Activated CD4-positive, alpha-beta T cell treated with anti-CD3 and anti-CD28 coated beads, Interleukin-2, amount 50 U/mL, for 24 hours (primary cell): Measurements from ENCODE around the gene SNRPA.
"Not testable (repeated sequence)": the region's sequence is repeated elsewhere in the genome, so short reads cannot be mapped to it uniquely, and the experiment has no call there.

ENCODE experiments used
- DNase-seq, 2 donors: peaks; one replicate each; pipeline ENCODE4 v3.0.0-alpha.2; 2020; ENCODE audit warnings: low read depth in 1 of 2, low spot score in 1 of 2

SNRPA gene

DNA sequence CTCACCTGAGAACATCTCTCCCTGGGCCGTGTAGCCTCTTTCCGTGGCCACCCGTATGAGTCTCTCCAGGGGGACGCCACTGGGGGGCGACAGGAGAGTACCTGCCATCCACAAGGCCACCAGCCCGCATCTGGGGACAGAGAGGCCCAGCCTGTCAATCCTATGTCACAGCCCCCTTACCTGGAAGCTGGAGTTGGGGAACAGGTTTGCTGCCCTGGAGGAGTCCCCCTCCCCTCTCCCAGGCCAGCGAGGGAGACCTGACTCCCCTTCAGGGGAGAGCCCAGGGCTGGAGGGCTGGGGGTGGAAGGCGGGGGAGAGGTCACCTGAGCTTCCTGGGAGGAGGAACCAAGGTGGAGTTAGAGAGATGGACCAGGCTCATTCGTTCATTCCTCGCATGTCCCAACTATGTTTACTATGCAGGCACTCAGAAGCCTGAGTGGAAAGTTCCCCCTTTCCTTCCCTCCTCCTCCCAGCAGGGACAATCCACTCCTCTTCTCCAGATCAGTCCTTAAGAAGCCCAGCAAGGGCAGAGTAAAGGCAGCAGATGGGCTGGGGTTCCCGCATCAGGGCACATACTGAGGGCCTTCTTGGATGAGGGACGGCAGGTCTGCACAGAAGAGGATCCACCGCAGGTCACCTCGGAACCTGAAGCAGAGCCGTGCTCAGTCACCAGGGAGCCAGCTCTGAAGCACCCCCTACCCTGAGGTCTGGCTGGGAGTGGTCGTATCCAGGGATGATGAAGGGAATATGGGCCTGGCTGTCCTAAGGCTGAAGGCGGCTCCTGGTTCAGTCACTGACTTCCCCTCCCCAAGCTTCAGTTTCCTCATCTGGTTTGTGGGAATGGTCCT, 6.2 kb upstream of the SNRPA start:
- DNase-seq = no peak

- no peak for DNase-seq
Measured at GRCh38 chr19:40745402-40745780, 5.6 kb upstream of the SNRPA start.

- no peak for DNase-seq
Measured at GRCh38 chr19:40747536-40747935, 3.5 kb upstream of the SNRPA start.

DNA sequence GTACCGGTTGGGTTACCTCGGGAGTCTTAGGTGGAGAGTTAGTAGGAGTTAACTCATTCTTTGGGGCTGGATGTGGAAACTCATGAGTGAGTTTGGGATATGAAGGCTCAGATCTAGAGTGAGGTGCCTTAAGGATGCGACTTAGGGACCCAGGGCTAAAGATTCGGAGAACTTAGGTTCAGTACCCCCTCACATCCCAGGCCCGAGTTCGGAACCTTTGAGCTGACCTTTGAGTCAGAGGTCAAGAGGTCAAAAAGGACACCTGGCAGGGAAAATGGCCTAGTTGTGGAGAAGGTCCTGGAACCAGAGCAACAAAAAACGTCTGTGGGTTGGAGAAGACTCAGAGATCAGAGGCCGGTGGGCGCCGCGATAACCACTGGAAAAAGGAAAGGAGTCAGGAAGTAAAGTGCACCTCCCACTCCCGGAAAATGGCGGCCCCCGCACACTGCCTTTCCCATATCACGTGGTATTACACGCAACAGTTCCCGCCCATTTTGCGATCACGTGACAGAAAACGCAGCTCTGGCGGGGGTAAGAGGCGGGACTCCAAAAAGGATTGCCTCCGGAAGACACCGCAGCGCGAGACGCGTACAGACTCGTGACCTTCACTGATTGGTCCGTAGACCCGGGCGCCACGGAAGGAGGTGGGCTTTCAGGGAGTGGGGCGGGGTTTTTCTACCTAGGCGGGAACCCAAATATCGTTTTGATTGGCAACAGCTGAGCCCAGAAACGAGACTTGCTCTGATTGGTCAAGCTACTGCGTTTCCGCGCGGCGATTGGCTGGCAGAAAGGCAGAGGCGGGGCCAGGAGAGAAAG, 737 bp upstream of the SNRPA start, which contains the start of gene ACTMAP:
ACTMAP (minus strand) TSS at position 420 of the 816 bp plus-strand sequence. CDS start 674 bp downstream, outside the sequence.
- DNase-seq = peak; percentile 97 to 100

DNA sequence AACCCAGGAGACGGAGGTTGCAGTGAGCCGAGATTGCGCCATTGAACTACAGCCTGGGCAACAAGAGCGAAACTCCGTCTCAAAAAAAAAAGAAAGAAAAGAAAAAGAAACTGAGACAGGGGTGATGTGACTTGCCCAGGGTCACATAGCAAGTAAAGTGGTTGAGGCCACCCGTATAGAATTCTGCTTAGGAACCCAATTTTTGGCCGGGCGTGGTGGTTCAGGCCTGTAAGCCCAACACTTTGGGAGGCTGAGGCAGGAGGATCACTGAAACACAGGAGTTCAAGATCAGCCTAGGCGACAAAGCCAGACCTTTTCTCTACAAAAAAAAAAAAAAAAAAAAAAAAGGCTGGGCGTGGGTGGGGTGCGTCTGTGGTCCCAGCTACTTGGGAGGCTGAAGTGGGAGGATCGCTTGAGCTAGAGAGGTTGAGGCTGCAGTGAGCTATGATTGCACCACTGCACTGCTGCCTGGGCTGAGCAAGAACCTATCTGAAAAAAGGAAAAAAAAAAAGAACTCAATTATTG, 1.3 kb downstream of the SNRPA start:
- DNase-seq = no peak

- DNase-seq = peak; percentile 41 to 49
Measured at GRCh38 chr19:40754611-40755247, 3.7 kb downstream of the SNRPA start.

GRCh38 chr19:40755248-40755624, 4.2 kb downstream of the SNRPA start:
- no peak for DNase-seq

DNA sequence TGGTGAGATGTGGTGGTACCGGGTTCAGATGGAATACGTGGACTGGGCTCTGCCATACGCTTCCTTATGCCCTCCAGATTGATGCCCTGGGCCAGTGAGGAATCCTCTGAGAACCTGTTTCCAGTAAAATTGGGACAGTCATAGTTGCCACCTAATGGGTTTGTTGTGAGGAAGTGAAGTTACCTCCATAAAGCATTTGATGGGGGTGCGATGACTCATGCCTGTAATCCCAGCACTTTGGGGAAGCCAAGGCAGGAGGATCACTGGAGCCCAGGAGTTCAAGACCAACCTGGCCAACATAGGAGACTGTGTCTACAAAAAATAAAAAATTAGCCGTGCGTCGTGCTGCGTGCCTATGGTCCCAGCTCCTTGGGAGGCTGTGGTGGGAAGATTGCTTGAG, 4.8 kb downstream of the SNRPA start:
- no peak for DNase-seq

DNA sequence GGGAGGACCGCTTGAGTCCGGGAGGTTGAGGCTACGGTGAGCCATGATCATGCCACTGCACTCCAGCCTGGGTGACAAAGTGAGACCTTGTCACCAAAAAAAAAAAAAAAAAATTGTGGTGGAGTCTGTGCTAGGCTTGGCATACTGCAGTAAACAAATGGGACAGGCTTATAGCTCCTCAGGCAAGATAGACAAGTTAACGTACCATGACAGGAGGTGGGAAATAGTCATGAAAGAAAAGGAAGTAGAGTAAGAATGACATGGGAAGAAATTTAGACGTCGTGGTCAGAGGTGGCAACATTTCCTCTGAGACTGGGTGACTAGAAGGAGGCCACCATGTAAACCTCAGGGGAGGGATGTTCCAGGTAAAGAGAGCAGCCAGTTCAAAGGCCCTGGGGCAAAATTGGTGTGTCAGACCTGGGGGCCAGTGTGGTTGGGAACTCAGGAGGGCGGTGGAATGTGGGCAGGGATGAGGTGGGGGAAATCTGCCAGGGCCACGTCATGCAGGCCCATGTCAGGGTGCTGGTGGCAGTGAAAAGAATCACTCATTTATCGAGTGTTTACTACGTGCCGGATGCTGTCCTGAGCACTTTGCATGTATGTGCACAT, 5.6 kb downstream of the SNRPA start:
- DNase-seq = no peak

GRCh38 chr19:40758491-40758890, 7.5 kb downstream of the SNRPA start:
- no peak for DNase-seq

- no peak for DNase-seq
Measured at GRCh38 chr19:40759352-40759751, 8.3 kb downstream of the SNRPA start.

- no peak for DNase-seq
Measured at GRCh38 chr19:40762754-40763470, 11.9 kb downstream of the SNRPA start.

DNA sequence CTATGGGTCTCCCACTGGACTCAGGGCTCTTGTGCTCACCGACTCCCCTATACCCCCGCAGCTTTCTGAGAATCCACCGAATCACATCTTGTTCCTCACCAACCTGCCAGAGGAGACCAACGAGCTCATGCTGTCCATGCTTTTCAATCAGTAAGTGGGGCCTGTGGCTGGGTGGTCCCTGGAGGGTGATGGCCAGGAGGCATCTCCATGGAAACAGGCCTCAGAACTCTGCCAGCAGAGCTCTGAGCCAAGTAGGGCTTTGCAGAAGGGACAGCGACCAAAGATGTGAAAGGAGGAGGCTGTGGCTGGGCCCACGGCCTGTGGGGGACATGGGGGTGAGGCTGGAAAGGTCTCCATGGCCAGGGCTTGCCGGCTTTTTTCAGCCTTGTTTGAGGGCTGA, 12.5 kb downstream of the SNRPA start:
- DNase-seq = no peak

DNA sequence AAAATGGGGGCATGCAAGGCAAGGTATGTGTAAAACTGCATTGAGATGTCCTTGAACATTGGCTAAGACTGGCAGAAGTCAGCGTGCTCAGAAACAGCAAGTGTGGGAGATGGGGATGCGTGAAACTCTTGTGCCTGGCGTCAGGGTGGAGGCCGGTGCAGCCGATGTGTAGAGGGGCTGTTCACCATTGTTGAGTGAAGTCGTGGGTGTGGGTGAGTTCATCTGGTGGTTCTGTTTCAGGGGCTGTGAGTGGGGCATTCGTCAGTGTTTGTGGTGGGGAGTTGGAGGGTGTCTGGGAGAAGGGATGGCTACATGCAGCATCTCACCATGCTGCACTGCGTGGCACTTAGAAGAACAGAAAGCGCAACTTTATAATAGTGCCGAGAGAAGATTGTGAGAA, 13.0 kb downstream of the SNRPA start:
- no peak for DNase-seq

DNA sequence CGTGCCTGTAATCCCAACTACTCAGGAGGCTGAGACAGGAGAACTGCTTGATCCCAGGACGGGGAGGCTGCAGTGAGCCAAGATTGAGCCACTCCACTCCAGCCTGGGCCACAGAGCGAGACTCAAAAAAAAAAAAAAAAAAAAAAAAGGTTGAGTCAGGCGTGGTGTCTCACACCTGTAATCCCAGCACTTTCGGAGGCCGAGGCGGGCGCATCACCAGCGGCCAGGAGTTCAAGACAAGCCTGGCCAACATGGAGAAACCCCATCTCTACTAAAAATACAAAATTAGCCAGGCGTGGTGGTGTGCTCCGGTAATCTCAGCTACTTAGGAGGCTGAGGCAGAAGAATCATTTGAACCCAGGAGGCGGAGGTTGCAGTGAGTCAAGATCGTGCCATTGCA, 15.4 kb downstream of the SNRPA start:
- DNase-seq = not testable (repeated sequence)

GRCh38 chr19:40768869-40769268, 17.9 kb downstream of the SNRPA start:
- no peak for DNase-seq

DNA sequence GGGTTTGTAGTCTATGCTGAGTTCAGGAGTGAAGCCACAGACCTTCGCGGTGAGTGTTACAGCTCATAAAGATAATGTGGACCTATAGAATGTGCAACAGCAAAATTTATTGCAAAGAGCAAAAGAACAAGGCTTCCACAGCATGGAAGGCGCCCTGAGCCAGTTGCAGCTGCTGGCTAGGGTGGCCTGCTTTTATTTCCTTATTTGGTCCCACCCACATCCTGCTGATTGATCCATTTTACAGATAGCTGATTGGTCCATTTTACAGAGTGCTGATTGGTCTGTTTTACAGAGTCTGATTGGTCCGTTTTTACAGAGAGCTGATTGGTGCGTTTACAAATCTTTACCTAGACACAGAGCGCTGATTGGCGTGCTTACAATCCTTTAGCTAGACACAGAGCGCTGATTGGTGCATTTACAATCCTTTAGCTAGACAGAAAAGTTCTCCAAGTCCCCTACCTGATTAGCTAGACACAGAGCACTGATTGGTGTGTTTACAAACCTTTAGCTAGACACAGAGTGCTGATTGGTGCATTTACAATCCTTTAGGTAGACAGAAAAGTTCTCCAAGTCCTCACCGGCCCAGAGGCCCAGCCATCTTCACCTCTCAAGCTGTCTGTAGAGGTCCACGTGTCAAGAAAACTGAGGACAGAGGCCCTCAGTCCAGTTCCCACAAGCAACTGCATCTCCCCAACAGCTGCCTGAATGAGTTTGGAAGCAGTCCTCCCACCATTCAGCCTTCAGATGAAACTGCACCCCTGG, 20.3 kb downstream of the SNRPA start:
- not testable (repeated sequence) for DNase-seq

GRCh38 chr19:40774916-40775631, 24.1 kb downstream of the SNRPA start, which contains the start of gene MIA:
Gene MIA (plus strand): TSS chr19:40775521. CDS start chr19:40775543, 22 bp downstream.
- DNase-seq = no peak

DNA sequence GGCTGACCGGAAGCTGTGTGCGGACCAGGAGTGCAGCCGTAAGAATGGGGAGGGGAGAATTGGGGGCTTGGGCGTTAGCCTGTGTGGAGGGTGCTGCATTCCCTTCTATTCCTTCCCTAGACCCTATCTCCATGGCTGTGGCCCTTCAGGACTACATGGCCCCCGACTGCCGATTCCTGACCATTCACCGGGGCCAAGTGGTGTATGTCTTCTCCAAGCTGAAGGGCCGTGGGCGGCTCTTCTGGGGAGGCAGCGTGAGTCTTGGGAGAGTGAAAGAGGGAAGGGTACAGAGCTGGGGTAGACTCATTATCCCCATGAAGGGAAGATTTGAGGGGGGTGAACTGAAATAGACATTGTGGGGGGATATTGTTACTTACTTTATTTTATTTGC, 24.6 kb downstream of the SNRPA start:
- no peak for DNase-seq
